D721Med (cell line): ENCODE results near the gene FGFR1OP2.

Experiments
- DNase-seq: peaks from one replicate; pipeline ENCODE4 v3.0.0; 2011; ENCODE audit warnings: low spot score; ENCODE audit not compliant: insufficient read length
- FAIRE-seq: peaks from 2 replicates; lab custom pipeline; 2011; peaks lifted over from hg19 to GRCh38; lab: Jason Lieb, UNC
- TF ChIP-seq, protein P1 (sequence below): IDR thresholded peaks from 2 replicates; pipeline ENCODE4 v1.5.1; 2012; ENCODE audit warnings: mild to moderate bottlenecking, control low read depth; ENCODE audit not compliant: insufficient read depth; ENCODE audit errors: missing control alignments

Gene FGFR1OP2

GRCh38 chr12:26935636-26936378 lies 2.5 kb upstream of the FGFR1OP2 start:
- no peak for FAIRE-seq

GRCh38 chr12:26936559-26937442 lies 1.5 kb upstream of the FGFR1OP2 start:
- FAIRE-seq, result no peak
- TF ChIP-seq, protein P1, sequence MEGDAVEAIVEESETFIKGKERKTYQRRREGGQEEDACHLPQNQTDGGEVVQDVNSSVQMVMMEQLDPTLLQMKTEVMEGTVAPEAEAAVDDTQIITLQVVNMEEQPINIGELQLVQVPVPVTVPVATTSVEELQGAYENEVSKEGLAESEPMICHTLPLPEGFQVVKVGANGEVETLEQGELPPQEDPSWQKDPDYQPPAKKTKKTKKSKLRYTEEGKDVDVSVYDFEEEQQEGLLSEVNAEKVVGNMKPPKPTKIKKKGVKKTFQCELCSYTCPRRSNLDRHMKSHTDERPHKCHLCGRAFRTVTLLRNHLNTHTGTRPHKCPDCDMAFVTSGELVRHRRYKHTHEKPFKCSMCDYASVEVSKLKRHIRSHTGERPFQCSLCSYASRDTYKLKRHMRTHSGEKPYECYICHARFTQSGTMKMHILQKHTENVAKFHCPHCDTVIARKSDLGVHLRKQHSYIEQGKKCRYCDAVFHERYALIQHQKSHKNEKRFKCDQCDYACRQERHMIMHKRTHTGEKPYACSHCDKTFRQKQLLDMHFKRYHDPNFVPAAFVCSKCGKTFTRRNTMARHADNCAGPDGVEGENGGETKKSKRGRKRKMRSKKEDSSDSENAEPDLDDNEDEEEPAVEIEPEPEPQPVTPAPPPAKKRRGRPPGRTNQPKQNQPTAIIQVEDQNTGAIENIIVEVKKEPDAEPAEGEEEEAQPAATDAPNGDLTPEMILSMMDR, result no peak
- no peak for DNase-seq

More at GRCh38 chr12:26935636-26936378, 2.5 kb upstream of the FGFR1OP2 start:
- TF ChIP-seq, protein P1, result no peak
- no peak for DNase-seq

DNA sequence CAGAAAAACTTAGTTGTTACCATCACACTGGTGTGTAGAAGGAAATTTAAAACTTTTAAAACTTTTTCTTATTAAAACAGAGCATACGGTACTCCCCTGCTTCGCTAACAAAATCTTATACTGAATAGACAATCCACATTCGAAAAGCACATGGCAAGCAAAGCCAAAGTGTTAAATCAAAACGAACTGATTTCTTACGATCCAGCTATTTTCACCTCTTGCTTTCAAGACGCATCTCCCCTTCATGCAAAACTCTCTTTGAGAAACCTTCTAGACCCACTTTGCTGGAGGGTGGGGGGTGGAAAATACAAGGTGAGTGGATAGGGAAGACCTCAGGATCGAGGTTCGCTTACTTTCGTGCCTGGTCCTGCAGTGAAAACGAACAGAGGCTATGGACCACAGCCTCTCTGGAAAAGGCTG lies 817 bp upstream of the FGFR1OP2 start:
- no peak for FAIRE-seq
- TF ChIP-seq, protein P1, result no peak

DNA sequence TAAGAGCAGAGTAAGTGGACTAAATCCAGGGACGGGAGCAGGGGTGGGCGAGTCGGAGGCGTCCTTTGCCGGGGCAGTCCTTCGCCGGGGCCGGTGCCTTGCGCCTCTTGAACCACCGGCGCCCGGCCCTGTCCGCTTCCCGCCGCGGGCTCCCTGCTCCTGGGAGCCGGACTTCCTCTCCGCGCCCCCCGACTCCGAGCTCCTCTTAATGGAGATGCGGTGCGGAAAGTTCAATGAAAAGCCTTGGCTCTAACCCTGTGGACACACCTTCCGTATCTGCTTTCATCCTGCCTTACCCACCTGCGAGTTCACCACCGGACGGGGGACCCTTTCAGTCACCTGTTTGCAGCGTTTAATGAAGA lies 412 bp downstream of the FGFR1OP2 start:
- no peak for FAIRE-seq
- DNase-seq, result no peak
- TF ChIP-seq, protein P1, result no peak

More for the DNA sequence above, 817 bp upstream of the FGFR1OP2 start:
- DNase-seq, result no peak

DNA sequence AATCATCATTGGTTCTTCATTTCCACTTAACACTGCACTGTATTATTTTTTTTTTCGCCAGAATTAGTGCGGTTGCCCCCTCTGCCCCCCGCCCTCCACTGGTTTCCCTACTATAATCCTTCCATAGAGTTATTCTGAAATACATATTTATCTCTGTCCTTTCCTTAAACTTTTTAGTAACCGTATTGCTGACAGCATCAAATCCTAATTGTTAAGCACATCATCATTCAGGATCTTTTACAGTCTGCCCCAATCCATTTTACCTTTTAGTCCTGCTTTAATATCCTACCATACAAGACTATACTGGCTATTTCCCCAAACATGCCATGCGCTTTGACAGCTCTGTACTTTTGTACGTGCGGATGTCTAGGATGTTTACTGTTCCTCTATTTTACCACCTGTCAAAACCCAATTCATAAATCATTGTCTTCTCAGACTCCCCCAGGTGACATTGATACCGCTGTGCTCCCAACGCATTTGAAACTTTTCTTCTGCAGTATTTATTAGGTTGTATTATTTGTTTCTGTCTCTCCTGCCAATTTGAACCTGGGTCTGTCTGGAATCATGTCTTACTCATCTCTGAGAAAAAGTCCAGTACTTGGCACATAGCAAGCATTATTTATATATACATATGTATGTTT lies 1.0 kb downstream of the FGFR1OP2 start:
- TF ChIP-seq, protein P1, result no peak
- FAIRE-seq (no peak), DNase-seq (no peak)

DNA sequence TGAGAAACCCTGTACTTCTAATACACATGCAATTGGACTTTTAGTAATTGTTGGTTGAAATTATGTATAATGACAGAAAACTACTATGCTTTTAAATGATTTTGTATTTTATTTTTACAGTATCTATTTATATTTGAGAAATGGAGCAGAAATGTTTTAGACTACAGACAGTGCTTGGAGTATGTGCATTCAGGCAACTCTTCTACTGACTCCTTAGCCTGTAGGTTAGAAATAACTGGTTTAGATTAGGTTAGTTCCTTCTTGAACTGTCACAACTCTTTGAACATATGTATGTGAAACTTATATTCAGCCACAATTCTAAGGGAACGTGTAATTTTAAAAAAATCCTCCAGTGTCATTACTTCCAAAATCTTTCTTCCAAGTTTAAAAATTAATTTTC lies 1.7 kb downstream of the FGFR1OP2 start:
- DNase-seq, result no peak
- no peak for FAIRE-seq
- TF ChIP-seq, protein P1, result no peak
